ENCODE results near the gene FLNB. TPM values are rescaled to one million over a fixed set of nuclear protein-coding genes. Genes with fewer than 3 reads are reported as not detected.

Gene FLNB
- total and polyA plus RNA-seq, 10 of the 15 experiments (the other 5 are each of a cell fraction or from before 2014, with no cell fraction given), result 13.6 to 51.8 (median 26.4) TPM

DNA sequence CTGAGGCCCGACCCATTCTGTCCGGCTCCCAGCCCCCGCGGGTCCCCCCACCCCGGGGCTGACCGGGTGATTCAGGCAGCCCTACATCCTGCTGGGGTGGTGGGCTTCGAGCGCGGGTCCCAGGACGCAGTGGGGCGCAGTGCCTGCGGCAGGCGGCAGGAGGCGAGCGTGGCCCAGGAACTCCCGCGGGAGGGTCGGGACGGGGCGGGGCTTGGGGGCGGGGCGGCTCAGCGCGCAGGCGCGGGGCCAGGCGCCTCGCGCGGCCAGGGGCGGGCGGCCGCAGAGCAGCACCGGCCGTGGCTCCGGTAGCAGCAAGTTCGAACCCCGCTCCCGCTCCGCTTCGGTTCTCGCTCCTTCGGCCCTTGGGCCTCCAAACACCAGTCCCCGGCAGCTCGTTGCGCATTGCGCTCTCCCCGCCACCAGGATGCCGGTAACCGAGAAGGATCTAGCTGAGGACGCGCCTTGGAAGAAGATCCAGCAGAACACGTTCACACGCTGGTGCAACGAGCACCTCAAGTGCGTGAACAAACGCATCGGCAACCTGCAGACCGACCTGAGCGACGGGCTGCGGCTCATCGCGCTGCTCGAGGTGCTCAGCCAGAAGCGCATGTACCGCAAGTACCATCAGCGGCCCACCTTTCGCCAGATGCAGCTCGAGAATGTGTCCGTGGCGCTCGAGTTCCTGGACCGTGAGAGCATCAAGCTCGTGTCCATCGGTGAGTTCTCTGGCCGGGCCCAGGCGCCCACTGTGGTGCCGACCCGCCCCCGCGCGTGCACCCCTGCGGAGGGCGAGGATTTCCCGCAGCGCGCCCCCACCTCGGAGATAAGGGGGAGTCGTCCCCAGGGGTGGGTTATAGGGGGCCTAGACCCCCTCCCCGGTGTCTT is at the start of gene FLNB (continued):
- TF ChIP-seq POLR2AphosphoS2 (IDR thresholded peaks at IDR 0.05; ENCODE audit: low read depth, low read length) (peak; percentile 60; the same call in 1 of the 2 replicates), HDAC2 (IDR thresholded peaks at IDR 0.05) (no peak), BHLHE40 (IDR thresholded peaks at IDR 0.05; ENCODE audit: borderline replicate concordance in 1 of 2, low read depth in 2 of 2, low read length in 1 of 2) (peak in 1 of 2 experiments; percentile 3; a peak in 2 of 4 replicates), SRF (IDR thresholded peaks at IDR 0.05; ENCODE audit: low read depth in 2 of 2, low read length in 2 of 2) (no peak), NFXL1 (IDR thresholded peaks at IDR 0.05; ENCODE audit: borderline replicate concordance) (no peak), DPF2 (IDR thresholded peaks at IDR 0.05) (peak; percentile 51; the same call in 1 of the 2 replicates), TCF7 (IDR thresholded peaks at IDR 0.05; ENCODE audit: borderline replicate concordance) (no peak), GATAD2B (conservative IDR thresholded peaks at IDR 0.05; ENCODE audit: low read depth) (peak; percentile 61; the same call in 1 of the 2 replicates), SMAD5 (IDR thresholded peaks at IDR 0.05; ENCODE audit: low read depth) (no peak), TAF1 (IDR thresholded peaks at IDR 0.05; ENCODE audit: borderline replicate concordance, low read depth, low read length) (peak; percentile 78), MEF2A (IDR thresholded peaks at IDR 0.05; ENCODE audit: insufficient read depth, low read depth, low read length) (no peak), CHD1 (IDR thresholded peaks at IDR 0.05; ENCODE audit: low read depth, low read length) (no peak), NR2C2 (IDR thresholded peaks at IDR 0.05; ENCODE audit: borderline replicate concordance, control insufficient read depth, insufficient read length, low read depth) (no peak), EED (IDR thresholded peaks at IDR 0.05; ENCODE audit: low read depth) (no peak)
- TF ChIP-seq, protein P1, sequence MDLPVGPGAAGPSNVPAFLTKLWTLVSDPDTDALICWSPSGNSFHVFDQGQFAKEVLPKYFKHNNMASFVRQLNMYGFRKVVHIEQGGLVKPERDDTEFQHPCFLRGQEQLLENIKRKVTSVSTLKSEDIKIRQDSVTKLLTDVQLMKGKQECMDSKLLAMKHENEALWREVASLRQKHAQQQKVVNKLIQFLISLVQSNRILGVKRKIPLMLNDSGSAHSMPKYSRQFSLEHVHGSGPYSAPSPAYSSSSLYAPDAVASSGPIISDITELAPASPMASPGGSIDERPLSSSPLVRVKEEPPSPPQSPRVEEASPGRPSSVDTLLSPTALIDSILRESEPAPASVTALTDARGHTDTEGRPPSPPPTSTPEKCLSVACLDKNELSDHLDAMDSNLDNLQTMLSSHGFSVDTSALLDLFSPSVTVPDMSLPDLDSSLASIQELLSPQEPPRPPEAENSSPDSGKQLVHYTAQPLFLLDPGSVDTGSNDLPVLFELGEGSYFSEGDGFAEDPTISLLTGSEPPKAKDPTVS (IDR thresholded peaks at IDR 0.05; ENCODE audit: low read depth, low read length), result no peak
- TF ChIP-seq, protein P2, sequence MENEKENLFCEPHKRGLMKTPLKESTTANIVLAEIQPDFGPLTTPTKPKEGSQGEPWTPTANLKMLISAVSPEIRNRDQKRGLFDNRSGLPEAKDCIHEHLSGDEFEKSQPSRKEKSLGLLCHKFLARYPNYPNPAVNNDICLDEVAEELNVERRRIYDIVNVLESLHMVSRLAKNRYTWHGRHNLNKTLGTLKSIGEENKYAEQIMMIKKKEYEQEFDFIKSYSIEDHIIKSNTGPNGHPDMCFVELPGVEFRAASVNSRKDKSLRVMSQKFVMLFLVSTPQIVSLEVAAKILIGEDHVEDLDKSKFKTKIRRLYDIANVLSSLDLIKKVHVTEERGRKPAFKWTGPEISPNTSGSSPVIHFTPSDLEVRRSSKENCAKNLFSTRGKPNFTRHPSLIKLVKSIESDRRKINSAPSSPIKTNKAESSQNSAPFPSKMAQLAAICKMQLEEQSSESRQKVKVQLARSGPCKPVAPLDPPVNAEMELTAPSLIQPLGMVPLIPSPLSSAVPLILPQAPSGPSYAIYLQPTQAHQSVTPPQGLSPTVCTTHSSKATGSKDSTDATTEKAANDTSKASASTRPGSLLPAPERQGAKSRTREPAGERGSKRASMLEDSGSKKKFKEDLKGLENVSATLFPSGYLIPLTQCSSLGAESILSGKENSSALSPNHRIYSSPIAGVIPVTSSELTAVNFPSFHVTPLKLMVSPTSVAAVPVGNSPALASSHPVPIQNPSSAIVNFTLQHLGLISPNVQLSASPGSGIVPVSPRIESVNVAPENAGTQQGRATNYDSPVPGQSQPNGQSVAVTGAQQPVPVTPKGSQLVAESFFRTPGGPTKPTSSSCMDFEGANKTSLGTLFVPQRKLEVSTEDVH (IDR thresholded peaks at IDR 0.05; ENCODE audit: low read depth, partially characterized antibody), result no peak
- TF ChIP-seq, protein P3, sequence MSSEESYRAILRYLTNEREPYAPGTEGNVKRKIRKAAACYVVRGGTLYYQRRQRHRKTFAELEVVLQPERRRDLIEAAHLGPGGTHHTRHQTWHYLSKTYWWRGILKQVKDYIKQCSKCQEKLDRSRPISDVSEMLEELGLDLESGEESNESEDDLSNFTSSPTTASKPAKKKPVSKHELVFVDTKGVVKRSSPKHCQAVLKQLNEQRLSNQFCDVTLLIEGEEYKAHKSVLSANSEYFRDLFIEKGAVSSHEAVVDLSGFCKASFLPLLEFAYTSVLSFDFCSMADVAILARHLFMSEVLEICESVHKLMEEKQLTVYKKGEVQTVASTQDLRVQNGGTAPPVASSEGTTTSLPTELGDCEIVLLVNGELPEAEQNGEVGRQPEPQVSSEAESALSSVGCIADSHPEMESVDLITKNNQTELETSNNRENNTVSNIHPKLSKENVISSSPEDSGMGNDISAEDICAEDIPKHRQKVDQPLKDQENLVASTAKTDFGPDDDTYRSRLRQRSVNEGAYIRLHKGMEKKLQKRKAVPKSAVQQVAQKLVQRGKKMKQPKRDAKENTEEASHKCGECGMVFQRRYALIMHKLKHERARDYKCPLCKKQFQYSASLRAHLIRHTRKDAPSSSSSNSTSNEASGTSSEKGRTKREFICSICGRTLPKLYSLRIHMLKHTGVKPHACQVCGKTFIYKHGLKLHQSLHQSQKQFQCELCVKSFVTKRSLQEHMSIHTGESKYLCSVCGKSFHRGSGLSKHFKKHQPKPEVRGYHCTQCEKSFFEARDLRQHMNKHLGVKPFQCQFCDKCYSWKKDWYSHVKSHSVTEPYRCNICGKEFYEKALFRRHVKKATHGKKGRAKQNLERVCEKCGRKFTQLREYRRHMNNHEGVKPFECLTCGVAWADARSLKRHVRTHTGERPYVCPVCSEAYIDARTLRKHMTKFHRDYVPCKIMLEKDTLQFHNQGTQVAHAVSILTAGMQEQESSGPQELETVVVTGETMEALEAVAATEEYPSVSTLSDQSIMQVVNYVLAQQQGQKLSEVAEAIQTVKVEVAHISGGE (CRISPR knock-in tag; IDR thresholded peaks at IDR 0.05), result no peak
- TF ChIP-seq, protein P4, sequence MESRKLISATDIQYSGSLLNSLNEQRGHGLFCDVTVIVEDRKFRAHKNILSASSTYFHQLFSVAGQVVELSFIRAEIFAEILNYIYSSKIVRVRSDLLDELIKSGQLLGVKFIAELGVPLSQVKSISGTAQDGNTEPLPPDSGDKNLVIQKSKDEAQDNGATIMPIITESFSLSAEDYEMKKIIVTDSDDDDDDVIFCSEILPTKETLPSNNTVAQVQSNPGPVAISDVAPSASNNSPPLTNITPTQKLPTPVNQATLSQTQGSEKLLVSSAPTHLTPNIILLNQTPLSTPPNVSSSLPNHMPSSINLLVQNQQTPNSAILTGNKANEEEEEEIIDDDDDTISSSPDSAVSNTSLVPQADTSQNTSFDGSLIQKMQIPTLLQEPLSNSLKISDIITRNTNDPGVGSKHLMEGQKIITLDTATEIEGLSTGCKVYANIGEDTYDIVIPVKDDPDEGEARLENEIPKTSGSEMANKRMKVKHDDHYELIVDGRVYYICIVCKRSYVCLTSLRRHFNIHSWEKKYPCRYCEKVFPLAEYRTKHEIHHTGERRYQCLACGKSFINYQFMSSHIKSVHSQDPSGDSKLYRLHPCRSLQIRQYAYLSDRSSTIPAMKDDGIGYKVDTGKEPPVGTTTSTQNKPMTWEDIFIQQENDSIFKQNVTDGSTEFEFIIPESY (IDR thresholded peaks at IDR 0.05), result no peak

All from GM12878 (cell line).